HuH-7 (cell line): ENCODE results near the gene SLC27A2.

Source experiments
- DNase-seq: peaks from one replicate; pipeline ENCODE4 v3.0.0; 2011; ENCODE audit warnings: low spot score

Gene SLC27A2

DNA sequence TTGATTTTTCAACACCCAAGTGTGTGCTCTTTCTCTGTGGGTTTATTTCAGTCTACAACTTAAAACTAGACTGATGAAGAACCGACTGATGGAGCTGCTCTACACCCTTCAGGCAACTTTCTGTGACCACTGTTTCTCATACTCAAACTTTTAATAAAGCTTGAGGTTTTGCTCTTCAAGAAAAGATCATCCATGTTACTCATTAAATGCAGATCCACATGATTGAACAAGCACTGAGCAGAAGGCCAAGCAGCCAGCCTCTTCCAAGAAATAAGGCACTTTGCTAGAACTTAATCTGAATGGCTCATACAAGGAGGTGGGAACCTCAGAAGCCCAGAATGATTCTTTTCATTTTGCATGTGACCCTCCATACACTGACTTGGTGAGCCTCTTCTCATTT is 8.7 kb downstream of the SLC27A2 start:
- no peak for DNase-seq

GRCh38 chr15:50192164-50192563 is 10.2 kb downstream of the SLC27A2 start:
- no peak for DNase-seq

GRCh38 chr15:50192926-50193620 is 11.1 kb downstream of the SLC27A2 start:
- DNase-seq: no peak

- no peak for DNase-seq
Measured at GRCh38 chr15:50202003-50202402, 20.0 kb downstream of the SLC27A2 start.

- DNase-seq: no peak
Measured at GRCh38 chr15:50206020-50206419, 24.0 kb downstream of the SLC27A2 start.

DNA sequence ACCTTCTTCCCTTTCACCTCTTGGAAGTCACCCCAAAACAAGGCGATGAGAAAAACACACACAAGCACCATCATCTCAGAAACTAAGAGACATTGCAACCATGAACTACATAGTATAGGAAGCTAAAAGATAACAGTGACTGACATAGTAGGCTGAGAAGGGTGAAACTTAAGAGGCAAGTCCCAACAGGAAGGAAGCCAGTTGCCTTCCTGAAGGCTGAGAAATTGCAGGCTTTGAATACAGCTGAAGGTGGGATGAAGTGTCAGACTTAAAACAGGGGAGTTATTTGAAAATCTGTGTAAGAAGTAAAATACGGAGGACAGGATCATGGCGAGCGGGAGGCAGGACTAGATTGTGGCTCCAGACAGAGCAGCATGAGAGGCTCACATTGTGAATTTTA is 27.8 kb downstream of the SLC27A2 start:
- no peak for DNase-seq

- DNase-seq: no peak
Measured at GRCh38 chr15:50210462-50211157, 28.6 kb downstream of the SLC27A2 start.

DNA sequence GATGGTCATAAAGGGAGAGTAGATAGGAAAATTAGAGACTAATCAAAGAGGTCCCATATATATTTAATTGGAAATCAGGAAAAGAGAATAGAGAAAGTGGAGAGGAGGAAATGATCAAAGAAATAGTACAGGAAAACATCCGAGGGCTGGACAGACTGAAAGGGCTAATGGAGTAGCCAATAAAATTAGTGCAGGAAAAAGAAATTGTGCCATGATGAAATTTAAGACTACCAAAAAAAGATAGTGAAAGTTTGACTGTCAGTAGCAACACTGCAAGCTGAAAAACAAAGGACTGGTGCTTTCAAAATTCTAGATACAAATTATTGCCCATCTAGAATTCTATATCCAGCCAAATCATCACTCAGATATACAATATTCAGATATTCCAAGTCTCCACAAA is 36.3 kb downstream of the SLC27A2 start:
- no peak for DNase-seq

DNA sequence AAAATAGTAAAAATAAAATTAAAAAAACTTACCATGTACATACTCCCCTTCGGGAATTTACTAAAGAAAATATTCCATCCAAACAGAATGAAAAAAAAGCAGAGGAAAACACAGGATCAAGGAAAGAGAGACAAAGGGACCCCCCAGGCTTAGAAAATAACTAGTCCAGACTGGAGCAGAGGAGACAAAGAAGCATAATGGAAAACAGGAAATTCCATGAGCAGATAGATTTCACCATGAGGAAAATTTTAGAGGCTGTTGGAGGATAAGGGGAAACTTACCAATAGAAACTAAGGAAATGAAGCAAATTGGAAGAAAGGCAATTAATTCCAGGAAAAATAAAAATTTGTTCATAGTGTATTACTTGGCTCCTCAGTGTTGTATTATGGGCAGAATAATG is 36.7 kb downstream of the SLC27A2 start:
- DNase-seq: no peak

DNA sequence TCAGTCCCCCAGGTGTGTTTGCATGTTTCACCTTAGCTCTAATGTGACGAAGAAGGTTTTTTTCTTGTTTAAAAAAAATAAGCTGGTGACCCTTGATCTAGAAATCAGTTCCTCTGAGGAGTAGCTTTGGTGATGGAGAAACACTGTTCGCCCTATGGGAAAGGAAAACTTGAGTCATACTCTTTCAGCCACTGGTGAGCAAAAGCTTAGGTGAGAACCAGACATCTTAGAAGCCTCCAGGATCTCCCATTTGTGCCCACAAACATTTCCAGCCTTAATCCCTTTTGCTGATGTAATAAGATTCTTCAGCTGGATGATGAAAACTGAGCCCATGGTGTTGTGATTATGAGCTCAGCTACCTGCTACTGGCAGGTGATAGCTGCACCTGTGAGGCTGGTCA is 37.8 kb downstream of the SLC27A2 start:
- no peak for DNase-seq

GRCh38 chr15:50222181-50222580 is 40.2 kb downstream of the SLC27A2 start:
- DNase-seq: no peak

GRCh38 chr15:50224606-50225005 is 42.6 kb downstream of the SLC27A2 start:
- peak; percentile 49 for DNase-seq

- no peak for DNase-seq
Measured at GRCh38 chr15:50225057-50225456, 43.1 kb downstream of the SLC27A2 start.

- no peak for DNase-seq
Measured at GRCh38 chr15:50225938-50226337, 43.9 kb downstream of the SLC27A2 start.

DNA sequence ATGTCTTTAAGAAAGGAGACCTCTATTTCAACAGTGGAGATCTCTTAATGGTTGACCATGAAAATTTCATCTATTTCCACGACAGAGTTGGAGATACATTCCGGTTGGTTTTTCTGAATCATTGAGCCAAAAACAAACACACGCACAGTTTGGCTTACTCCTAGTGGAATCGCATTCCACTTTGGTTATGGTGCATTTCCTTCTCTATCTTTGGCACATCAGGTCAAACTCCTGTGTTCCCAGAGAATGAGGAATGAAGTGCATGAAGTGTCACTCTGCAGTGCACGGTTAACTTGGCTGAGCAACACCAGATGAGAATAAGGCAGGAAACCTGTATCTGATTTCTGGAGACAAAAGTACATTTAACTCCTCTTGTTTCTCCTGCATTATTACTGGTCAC is 45.1 kb downstream of the SLC27A2 start:
- DNase-seq: no peak

DNA sequence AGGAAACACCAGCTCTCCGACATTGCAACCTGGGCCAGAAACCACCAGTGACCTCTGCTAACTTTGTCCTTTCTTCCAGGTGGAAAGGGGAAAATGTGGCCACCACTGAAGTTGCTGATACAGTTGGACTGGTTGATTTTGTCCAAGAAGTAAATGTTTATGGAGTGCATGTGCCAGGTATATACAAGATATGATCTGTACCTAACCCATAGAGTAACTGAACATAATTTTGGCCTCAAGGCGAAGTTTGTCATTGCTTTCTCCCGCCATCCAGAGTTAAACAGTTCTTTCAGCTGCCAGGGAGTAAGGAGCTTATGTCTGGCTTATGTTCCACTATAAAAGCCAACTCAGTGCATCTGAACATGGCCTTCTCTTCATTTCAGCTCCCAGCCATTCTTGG is 46.9 kb downstream of the SLC27A2 start:
- no peak for DNase-seq

GRCh38 chr15:50229336-50229735 is 47.3 kb downstream of the SLC27A2 start:
- DNase-seq: no peak

- DNase-seq: no peak
Measured at GRCh38 chr15:50231761-50232160, 49.8 kb downstream of the SLC27A2 start.

DNA sequence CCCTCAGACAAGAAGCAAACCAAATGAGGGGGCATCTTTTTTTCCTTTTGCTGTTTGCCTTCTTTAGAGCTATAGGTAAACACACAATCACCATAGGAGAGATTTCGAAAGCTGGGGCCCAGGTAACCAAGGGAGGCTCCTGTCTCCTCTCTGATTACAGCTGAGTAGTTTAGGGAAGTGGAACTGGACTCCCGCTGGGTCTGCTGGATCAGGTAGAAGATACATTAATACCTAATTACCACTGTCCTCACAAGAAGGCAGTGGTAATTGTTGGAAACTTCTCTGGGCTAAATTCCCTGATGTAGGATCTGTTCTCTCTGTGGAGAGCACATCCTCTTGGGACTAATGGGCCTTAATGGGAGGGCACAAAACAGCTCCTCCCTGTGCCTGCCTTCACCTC is 50.8 kb downstream of the SLC27A2 start:
- DNase-seq: no peak

- DNase-seq: no peak
Measured at GRCh38 chr15:50233192-50233736, 51.3 kb downstream of the SLC27A2 start.

DNA sequence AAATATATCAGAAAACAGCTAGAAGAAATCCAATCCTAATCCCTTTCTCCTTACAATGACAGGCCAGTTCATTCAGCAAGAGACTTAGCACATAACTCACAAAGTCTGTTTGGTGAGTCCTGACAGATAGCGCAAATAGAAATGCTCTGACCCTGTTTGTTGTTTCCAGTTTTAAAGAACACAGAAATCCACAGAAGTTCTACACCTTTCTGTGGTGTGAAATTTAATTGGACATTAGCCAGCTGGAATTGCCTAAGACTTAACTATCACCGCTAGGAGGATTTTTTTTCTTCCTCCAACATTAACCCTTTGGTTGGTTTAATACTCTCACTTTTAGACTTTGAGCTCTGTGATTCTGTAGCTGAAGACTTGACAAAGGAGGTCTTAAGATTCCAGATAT is 52.8 kb downstream of the SLC27A2 start:
- no peak for DNase-seq

- DNase-seq: no peak
Measured at GRCh38 chr15:50235794-50236193, 53.8 kb downstream of the SLC27A2 start.

GRCh38 chr15:50236433-50236832 is 54.4 kb downstream of the SLC27A2 start:
- DNase-seq: no peak

DNA sequence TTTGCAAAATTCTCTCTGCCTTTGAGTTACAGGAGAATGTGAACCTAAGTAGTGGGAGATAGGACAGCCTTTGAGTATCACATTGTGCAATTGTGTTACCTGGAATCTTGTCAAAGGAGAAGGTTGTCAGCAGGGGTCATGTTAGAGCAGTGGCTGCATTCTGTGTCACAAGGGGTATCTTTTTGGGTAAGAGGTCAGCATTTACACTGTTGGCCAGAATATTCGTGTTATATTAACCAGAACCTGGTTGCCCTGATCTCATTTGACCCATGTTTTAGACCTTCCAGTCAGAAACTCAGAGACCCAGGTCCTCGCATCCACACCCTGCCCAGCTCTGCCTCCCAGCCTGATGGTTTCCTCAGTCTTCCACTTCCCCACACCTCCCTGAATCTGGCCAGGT is 56.3 kb downstream of the SLC27A2 start:
- no peak for DNase-seq
